ENCODE measurements around the gene LIPJ. TPM values are rescaled to one million over a fixed set of nuclear protein-coding genes. Genes with fewer than 3 reads are reported as not detected.

LIPJ gene
- polyA plus RNA-seq, 2 of the 4 experiments (the other 2 are of a cell fraction), result not detected

- Histone ChIP-seq H3K27ac (peak overlapping the region; percentile 66 to 81), H3K4me3 (no peak overlapping the region), H3K9me3 (no peaks in the 10 kb centered on the region), H3K4me2 (peak overlapping the region; percentile 52), H3K4me1 (peaks cover 29% of the 10 kb centered on the region)
- ChIA-PET POLR2A (interaction anchor here (1.7 kb wide), 1 partner anchor 68 kb away, joined by 4 read pairs; the partner anchor contains the start of gene RNLS), CTCF (interaction anchor here (0.8 to 0.9 kb wide), 2 partner anchors 46 to 158 kb away, joined by 3 to 4 read pairs; no protein-coding TSS in a partner anchor)
- ATAC-seq (peak; percentile 64 to 77; a peak in 4 of 6 replicates), DNase-seq (ENCODE audit: low read depth in 1 of 2, low spot score in 1 of 2) (peak; percentile 15 to 64), FAIRE-seq (peak; percentile 98)
- TF ChIP-seq ZFP36 (IDR thresholded peaks at IDR 0.05; ENCODE audit: borderline replicate concordance, partially characterized antibody) (no peak), JUNB (IDR thresholded peaks at IDR 0.05) (peak; percentile 87), GATA3 (IDR thresholded peaks at IDR 0.05; ENCODE audit: borderline replicate concordance) (peak; percentile 51; the same call in 1 of the 2 replicates), ZSCAN20 (CRISPR knock-in tag; IDR thresholded peaks at IDR 0.05) (no peak), CEBPB (IDR thresholded peaks at IDR 0.05) (peak in 1 of 2 experiments; percentile 67; a peak in 2 of 4 replicates), RNF2 (IDR thresholded peaks at IDR 0.05; ENCODE audit: borderline replicate concordance, low read depth) (no peak), HOXB5 (CRISPR knock-in tag; IDR thresholded peaks at IDR 0.05) (no peak), BHLHE40 (IDR thresholded peaks at IDR 0.05; ENCODE audit: low read depth, low read length) (no peak), USF2 (IDR thresholded peaks at IDR 0.05) (no peak), JUN (IDR thresholded peaks at IDR 0.05) (no peak), PBX3 (IDR thresholded peaks at IDR 0.05) (no peak), FOSL2 (IDR thresholded peaks at IDR 0.05) (peak; percentile 79), FOSL2 (CRISPR knock-in tag; IDR thresholded peaks at IDR 0.05) (peak; percentile 77), HOXA7 (CRISPR knock-in tag; IDR thresholded peaks at IDR 0.05) (no peak), CBX2 (IDR thresholded peaks at IDR 0.05; ENCODE audit: borderline replicate concordance, low read depth) (no peak), MYC (IDR thresholded peaks at IDR 0.05; ENCODE audit: borderline replicate concordance, low read length) (no peak), ZNF302 (CRISPR knock-in tag; IDR thresholded peaks at IDR 0.05) (no peak)
Measured at GRCh38 chr10:88651101-88651551, 64.6 kb downstream of the LIPJ start.

- Histone ChIP-seq H3K9me3 (no peaks in the 10 kb centered on the region), H3K27ac (peak overlapping the region; percentile 14 to 81; a peak in 2 of 6 replicates), H3K4me1 (peaks cover 29% of the 10 kb centered on the region), H3K4me2 (0 out of 3 replicates have a peak overlapping the region, but pooled peaks have one; percentile 4), H3K4me3 (no peak overlapping the region)
- ATAC-seq (no peak), FAIRE-seq (no peak), DNase-seq (ENCODE audit: low read depth in 1 of 2, low spot score in 1 of 2) (no peak)
- TF ChIP-seq EP300 (IDR thresholded peaks at IDR 0.05), result no peak
- no peak for TF ChIP-seq ZNF302 (CRISPR knock-in tag; IDR thresholded peaks at IDR 0.05)
- no peak for TF ChIP-seq SMC3 (IDR thresholded peaks at IDR 0.05)
- TF ChIP-seq JUNB (IDR thresholded peaks at IDR 0.05), result no peak
- no peak for TF ChIP-seq FOSB (CRISPR knock-in tag; IDR thresholded peaks at IDR 0.05)
- no peak for TF ChIP-seq CHD2 (IDR thresholded peaks at IDR 0.05; ENCODE audit: low read length, partially characterized antibody)
- no peak for TF ChIP-seq ELK1 (IDR thresholded peaks at IDR 0.05; ENCODE audit: low read depth, low read length)
- TF ChIP-seq E2F6 (IDR thresholded peaks at IDR 0.05; ENCODE audit: borderline replicate concordance, low read depth), result no peak
- TF ChIP-seq TP53 (CRISPR knock-in tag; IDR thresholded peaks at IDR 0.05), result no peak
- no peak for TF ChIP-seq ATOH8 (CRISPR knock-in tag; IDR thresholded peaks at IDR 0.05; ENCODE audit: low read depth)
- TF ChIP-seq FOXS1 (CRISPR knock-in tag; IDR thresholded peaks at IDR 0.05), result no peak
- TF ChIP-seq BHLHE40 (IDR thresholded peaks at IDR 0.05; ENCODE audit: low read depth, low read length), result no peak
- no peak for TF ChIP-seq POLR2AphosphoS2 (conservative IDR thresholded peaks at IDR 0.05; ENCODE audit: low read length)
- TF ChIP-seq ESRRA (IDR thresholded peaks at IDR 0.05; ENCODE audit: borderline replicate concordance, low read length), result no peak
- POLR2A ChIA-PET, result interaction anchor here (0.7 kb wide), 1 partner anchor 791 kb away, joined by 3 read pairs; no protein-coding TSS in a partner anchor
- 83% methylated on average over 2 of the region's 2 CpGs for WGBS (ENCODE audit: missing lambda C conversion rate)
- CTCF ChIA-PET, result no interaction called here
Measured at GRCh38 chr10:88652616-88653015, 66.1 kb downstream of the LIPJ start.
